Right cardiac atrium (tissue), 5 donors: Measurements from ENCODE around the gene BMPR1B. TPM values are rescaled to one million over a fixed set of nuclear protein-coding genes. Genes with fewer than 3 reads are reported as not detected.

Experiments
- ATAC-seq, 2 donors: fragments of 200-7000 bp; cut with Tn5 transposase; one replicate each; pipeline versions ENCODE4 v1.8.0 to v1.9.1; 2020; ENCODE audit warnings: moderate library complexity in 2 of 2, mild to moderate bottlenecking in 1 of 2
- DNase-seq, 3 donors: peaks; one replicate each; pipeline ENCODE4 v3.0.0-alpha.2; 2020
- H3K27ac ChIP-seq: one replicate; pipeline ENCODE4 v1.5.1; 2013; ENCODE audit warnings: mild to moderate bottlenecking, low read length, control low read depth, moderate library complexity
- H3K27me3 ChIP-seq: one replicate; pipeline ENCODE4 v1.6.1; 2013; ENCODE audit not compliant: control insufficient read depth, insufficient read depth
- H3K4me1 ChIP-seq: one replicate; pipeline ENCODE4 v1.6.1; 2013; ENCODE audit warnings: low read length; ENCODE audit not compliant: control insufficient read depth, insufficient read depth
- H3K4me3 ChIP-seq: one replicate; pipeline ENCODE4 v1.5.1; 2013; ENCODE audit warnings: low read length, control low read depth
- H3K9me3 ChIP-seq: one replicate; pipeline ENCODE4 v1.6.1; 2013; ENCODE audit warnings: low read length; ENCODE audit not compliant: control insufficient read depth
- WGBS: extraction: QIAGEN DNeasy Blood & Tissue Kit; methylation state at CpG from one replicate; pipeline ENCODE4 v1.1.7; 2013; 5-methylcytosine and 5-hydroxymethylcytosine counted together
- intact Hi-C, 4 donors: fragments of 100-400 bp; cut with DNase I; formaldehyde crosslinking; loops; one replicate each; pipeline versions ENCODE4 v1.11.0 to v1.14.0; 2022 to 2023
- polyA plus RNA-seq: library from polyadenylated mRNA; stranded (reverse); fragments of 200-250 nt; gene quantifications from one replicate; pipeline ENCODE4 v1.2.3, GENCODE V29; 2013
- total RNA-seq, 4 donors: library from RNA; stranded (reverse); fragmentation: NEBNext Ultra II Directional; extraction: Animal tissue kit (Norgen Biotek cat#: 25700); gene quantifications; one replicate each; pipeline ENCODE4 v1.2.1, GENCODE V29; 2021
- donor health status: healthy with polysubstance abuse.
- donor health status: DM: no; HTN: yes; CAD: no.
- donor health status: DM: no; HTN: no; CAD: no.
- donor health status: DM: no; HTN: yes; CAD: no; lungs with severe emphysema.
- donor health status: DM: yes; HTN: yes; CAD: no.

Gene BMPR1B
- total and polyA plus RNA-seq, 5 donors, result 0.20 to 1.5 (median 0.88) TPM

DNA sequence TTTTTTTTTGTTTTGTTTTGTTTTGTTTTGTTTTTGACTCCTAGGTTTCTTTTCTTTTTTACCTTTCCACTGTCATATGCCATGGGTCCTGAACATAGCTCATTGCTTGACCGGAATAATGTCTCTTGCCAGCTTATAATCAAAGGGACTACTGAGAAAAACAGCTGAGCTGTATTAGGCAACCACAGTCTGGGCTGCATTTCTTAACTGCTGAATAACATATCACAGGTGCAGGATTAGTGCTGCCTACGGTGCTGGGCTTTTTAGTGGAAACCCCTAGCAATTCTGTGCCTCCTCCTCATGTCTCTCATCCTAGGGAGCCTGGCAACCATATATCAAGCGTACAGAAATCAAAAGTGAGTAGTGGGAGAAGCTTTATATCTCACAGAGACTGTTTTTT is 333.5 kb downstream of the BMPR1B start:
- Histone ChIP-seq H3K9me3 (no peaks in the 10 kb centered on the region), H3K4me3 (no peak overlapping the region), H3K27ac (no peak overlapping the region), H3K27me3 (no peaks in the 10 kb centered on the region), H3K4me1 (no peaks in the 10 kb centered on the region)
- intact Hi-C loops, result no loop called here
- WGBS, result 75% methylated on average over 3 of the region's 3 CpGs
- ATAC-seq, result no peak
- DNase-seq, result no peak

DNA sequence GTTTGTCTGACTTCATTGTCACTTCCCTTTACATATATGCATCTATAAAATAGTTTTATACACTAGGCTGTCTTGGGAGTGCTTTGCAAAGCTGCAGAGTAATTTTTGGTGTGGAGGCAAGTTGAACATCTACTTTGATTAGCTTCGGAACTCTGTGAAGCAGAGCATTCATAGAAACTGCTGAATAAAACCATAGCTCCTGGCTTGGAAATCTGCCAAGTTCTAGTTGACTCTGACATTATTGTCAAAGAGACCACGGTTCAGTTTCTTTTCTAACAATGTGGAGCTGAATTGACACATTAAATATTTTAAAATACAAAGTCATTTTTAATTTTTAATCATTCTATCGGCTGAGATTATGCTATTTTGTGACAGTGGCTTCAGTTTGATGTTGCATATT is 335.0 kb downstream of the BMPR1B start:
- intact Hi-C loops, result no loop called here
- H3K27ac ChIP-seq, result no peak overlapping the region
- no peaks in the 10 kb centered on the region for H3K9me3 ChIP-seq
- 41% methylated on average over 3 of the region's 3 CpGs for WGBS
- H3K4me1 ChIP-seq, result no peaks in the 10 kb centered on the region
- DNase-seq (no peak), ATAC-seq (no peak)
- no peak overlapping the region for H3K4me3 ChIP-seq
- no peaks in the 10 kb centered on the region for H3K27me3 ChIP-seq

DNA sequence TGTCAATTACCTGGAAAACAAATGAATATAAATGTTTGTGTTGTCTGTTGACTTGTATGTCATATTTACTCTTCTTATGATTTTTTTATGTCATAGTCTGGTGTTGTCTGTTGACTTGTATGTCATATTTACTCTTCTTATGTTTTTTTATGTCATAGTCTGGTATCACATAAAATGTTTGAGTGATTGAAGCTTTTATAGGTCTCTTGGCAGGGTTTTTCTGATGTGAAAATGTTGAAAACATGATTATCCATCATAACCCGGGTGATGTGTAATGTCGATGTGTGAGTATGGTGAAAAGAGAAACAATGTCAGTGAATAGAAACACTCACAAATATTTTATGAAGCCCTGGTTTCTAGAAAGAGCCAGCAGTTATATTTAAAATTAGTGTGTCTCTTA is 335.7 kb downstream of the BMPR1B start:
- intact Hi-C loops, result no loop called here
- no peak overlapping the region for H3K27ac ChIP-seq
- no peaks in the 10 kb centered on the region for H3K4me1 ChIP-seq
- H3K27me3 ChIP-seq, result no peaks in the 10 kb centered on the region
- 93% methylated on average over 2 of the region's 2 CpGs for WGBS
- H3K9me3 ChIP-seq, result no peaks in the 10 kb centered on the region
- DNase-seq, result no peak
- no peak for ATAC-seq
- H3K4me3 ChIP-seq, result no peak overlapping the region

DNA sequence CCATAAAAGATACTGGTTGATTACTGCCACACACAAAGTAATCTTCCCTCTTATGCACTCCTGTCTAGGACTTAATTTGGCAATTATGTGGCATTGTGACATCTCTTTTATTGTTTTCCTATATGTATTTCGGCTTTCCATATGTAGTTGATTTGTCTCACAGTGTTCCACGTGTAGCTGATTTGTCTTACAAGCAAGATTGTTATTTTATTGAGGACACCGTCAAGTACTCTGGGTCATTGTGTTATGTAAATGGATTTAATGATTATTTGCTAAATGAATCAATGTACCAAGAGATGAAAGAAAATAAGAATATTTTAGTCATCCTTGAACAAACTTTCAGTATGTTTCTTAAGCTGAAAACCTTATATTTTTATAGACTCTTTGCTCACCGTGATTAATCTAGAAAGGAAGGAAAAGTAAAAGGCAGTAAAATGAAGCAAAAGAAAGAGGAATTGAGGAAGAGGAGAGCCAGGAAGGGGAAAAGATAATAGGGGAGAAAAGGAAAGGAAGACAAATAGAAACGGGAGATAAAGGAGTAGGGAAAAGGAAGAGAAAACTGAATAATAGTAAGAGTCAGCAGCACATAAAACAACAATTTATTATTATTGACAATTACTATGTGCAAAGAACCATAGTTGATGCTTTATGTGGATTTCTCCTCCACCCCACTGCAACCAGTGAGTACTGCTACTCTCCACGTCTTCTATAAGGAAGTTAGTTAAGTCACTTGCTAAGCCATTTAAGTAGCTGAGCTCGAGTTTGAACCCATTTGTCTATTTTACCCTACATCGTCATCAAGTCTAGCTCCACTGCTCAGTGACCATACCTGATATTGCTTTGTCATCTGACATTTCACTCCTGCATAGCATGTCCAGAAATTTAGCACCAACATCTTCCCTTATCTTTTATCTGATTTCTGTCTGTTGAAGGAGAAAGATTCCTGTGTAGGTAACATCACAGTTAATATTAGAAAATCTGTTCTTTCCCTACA is 336.5 kb downstream of the BMPR1B start:
- ATAC-seq (no peak), DNase-seq (no peak)
- H3K27me3 ChIP-seq, result no peaks in the 10 kb centered on the region
- H3K27ac ChIP-seq, result no peak overlapping the region
- H3K4me3 ChIP-seq, result no peak overlapping the region
- intact Hi-C loops, result no loop called here
- WGBS, result 73% methylated on average over 8 of the region's 8 CpGs
- H3K4me1 ChIP-seq, result no peaks in the 10 kb centered on the region
- no peaks in the 10 kb centered on the region for H3K9me3 ChIP-seq

DNA sequence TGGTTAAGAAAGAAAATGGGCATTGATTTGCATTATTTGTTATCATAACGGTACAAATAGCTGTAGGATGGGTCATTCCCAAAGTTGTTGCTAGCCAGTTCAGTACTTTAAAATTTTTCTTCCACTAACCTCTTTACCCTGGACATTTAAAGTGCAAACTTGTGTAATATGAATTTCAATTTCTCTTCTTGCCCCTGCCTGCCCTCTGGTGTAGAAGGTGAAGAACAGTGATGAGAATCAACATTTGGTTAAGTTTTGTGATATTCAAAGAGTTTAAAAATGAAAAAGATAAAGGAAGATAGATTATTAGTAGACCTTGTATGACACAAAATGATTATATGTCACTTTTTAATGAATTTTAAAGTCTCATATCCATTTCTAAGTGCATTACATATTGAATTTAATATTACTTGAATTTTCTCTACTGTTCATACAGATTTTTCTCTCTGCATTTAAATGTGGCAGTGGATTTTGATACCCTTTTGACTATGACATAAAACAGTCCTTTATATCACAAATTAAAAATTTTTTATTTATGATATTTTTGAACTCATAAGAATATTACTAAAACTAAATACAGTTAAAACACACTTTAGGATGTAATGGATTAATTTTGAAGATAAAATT is 337.7 kb downstream of the BMPR1B start:
- no peak overlapping the region for H3K4me3 ChIP-seq
- no peak for ATAC-seq

DNA sequence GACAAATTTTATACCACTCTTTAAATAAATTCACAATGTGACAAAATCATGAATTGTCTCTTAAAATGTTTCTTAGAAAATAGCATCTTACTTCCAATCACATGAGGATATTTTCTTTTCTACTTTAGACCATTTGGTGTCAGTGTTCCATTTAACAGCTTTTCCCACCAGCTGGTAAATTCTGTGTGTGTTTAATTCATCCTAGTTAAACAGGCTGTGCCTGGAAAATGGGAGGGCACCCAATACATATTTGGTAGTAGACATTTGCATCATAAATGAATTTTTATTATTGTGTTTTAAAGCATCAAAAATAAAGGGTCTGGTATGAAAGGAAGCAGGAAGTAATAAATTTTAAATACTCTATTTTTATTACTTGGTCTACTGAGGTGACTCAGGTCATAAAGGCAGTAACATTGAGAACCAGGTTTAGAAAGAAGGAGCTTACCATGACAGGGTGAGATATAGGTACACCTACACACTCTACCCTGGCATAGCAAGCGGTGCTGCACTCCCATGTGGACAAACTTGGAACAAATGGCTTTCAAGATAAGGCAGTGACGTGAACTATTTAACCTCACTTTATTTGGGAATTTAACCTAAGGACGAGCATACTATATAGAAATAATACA is 344.5 kb downstream of the BMPR1B start:
- H3K4me3 ChIP-seq, result no peak overlapping the region
- ATAC-seq, result no peak
- 61% methylated on average over 3 of the region's 3 CpGs for WGBS
- no peaks in the 10 kb centered on the region for H3K4me1 ChIP-seq
- intact Hi-C loops, result no loop called here
- H3K9me3 ChIP-seq, result no peaks in the 10 kb centered on the region
- H3K27ac ChIP-seq, result no peak overlapping the region
- DNase-seq, result no peak
- no peaks in the 10 kb centered on the region for H3K27me3 ChIP-seq

More for the DNA sequence above, 337.7 kb downstream of the BMPR1B start:
- DNase-seq, result no peak
- no peaks in the 10 kb centered on the region for H3K9me3 ChIP-seq
- no peaks in the 10 kb centered on the region for H3K4me1 ChIP-seq
- no peaks in the 10 kb centered on the region for H3K27me3 ChIP-seq
- intact Hi-C loops, result no loop called here
- H3K27ac ChIP-seq, result no peak overlapping the region
- 41% methylated on average over 1 of the region's 1 CpG for WGBS

DNA sequence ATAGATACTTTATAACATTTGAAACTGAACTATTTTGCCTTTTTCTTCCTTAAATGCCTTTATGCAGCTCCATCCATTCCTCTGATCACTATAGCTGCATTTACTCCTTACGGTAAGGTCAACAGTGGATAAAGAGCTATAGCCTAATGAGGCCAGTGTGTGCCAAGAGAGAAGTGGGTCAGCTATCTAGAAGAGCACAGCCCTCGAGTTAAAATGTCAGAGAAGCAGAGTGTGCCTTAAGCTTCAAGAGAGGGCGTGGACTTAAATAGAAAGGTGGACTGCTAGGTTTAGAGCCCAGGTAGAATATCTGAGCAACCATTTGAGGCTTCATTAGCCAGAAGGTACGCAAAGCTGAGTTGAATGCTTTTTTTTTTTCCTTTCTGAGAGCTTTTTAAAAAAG is 347.4 kb downstream of the BMPR1B start:
- ATAC-seq (peak in 1 of 2 donors; percentile 67), DNase-seq (no peak)
- intact Hi-C loops, result no loop called here
- Histone ChIP-seq H3K4me3 (no peak overlapping the region), H3K27ac (no peak overlapping the region), H3K9me3 (no peaks in the 10 kb centered on the region), H3K4me1 (no peaks in the 10 kb centered on the region), H3K27me3 (no peaks in the 10 kb centered on the region)
- WGBS, result 63% methylated on average over 4 of the region's 4 CpGs

DNA sequence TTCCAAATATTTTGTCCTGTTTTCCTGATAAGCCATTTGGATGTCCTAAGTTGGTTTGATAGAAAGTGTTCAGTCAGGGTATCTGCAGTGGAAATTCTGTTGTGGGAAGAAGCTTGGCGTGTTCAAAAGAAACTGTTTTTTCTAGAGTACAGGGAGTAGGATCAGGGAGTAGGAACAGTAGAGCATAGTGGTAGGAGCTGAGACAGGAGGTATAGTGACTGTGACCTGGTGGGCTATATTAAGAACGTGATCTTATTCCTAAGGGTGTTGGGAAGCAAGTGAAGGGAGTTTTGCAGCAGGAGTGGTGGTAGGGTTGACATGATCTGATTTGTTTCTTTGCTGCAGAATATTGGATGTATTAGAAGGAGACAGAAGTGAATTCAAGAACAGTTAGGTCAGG is 348.2 kb downstream of the BMPR1B start:
- WGBS, result 58% methylated on average over 2 of the region's 2 CpGs
- ATAC-seq, result peak in 1 of 2 donors; percentile 60
- H3K9me3 ChIP-seq, result no peaks in the 10 kb centered on the region

DNA sequence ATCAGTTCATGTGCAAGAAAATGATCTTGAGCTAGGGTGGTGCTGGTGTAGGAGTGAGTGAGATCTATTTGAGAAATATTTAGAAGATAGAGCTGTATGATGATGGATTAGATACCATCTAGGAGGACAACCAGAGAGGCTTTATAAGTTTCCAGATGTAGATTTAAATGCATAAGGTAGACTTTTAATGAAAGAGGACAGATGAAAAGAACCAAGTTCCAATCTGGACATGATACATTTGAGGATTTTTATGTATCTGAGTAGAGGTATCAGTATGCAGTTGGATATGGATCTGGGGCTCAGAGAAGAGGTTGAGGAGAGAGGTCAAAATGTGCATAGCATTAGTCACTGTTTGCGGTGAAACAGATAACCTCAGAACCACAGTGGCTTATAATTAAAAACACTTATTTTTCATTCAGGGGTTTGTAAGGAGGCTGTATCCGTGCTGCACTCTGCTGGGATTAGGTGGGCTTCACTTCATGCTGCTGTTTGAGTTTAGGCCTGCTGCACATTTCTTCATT is 348.7 kb downstream of the BMPR1B start:
- ATAC-seq (no peak), DNase-seq (no peak)
- Histone ChIP-seq H3K9me3 (no peaks in the 10 kb centered on the region), H3K4me1 (no peaks in the 10 kb centered on the region), H3K27ac (no peak overlapping the region), H3K4me3 (no peak overlapping the region), H3K27me3 (no peaks in the 10 kb centered on the region)
- WGBS, result 91% methylated on average over 2 of the region's 2 CpGs
- intact Hi-C loops, result no loop called here

More for the DNA sequence above, 348.2 kb downstream of the BMPR1B start:
- Histone ChIP-seq H3K4me1 (no peaks in the 10 kb centered on the region), H3K27me3 (no peaks in the 10 kb centered on the region), H3K4me3 (no peak overlapping the region), H3K27ac (no peak overlapping the region)
- intact Hi-C loops, result no loop called here
- no peak for DNase-seq

DNA sequence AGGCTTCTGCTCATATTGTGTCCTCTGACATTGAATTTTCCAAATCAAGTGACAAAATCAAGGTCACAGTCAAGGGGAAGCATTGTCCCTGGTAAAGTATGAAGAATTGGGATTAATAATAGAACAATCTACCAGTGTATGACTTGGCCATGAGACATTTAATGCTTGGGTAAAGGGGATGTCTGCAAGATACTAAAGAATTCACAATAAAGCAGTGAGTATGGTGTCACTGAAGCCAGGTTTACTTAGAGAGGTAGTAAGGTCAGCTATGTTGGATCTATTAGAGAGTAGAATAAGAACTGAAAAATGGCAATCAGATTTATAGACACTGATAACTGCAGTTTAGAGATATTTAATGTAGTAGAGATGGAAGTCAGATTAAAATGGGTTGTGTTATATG is 349.2 kb downstream of the BMPR1B start:
- H3K4me3 ChIP-seq, result no peak overlapping the region
- H3K27me3 ChIP-seq, result no peaks in the 10 kb centered on the region
- no peaks in the 10 kb centered on the region for H3K4me1 ChIP-seq
- DNase-seq (no peak), ATAC-seq (no peak)
- H3K27ac ChIP-seq, result no peak overlapping the region
- intact Hi-C loops, result no loop called here
- no peaks in the 10 kb centered on the region for H3K9me3 ChIP-seq

DNA sequence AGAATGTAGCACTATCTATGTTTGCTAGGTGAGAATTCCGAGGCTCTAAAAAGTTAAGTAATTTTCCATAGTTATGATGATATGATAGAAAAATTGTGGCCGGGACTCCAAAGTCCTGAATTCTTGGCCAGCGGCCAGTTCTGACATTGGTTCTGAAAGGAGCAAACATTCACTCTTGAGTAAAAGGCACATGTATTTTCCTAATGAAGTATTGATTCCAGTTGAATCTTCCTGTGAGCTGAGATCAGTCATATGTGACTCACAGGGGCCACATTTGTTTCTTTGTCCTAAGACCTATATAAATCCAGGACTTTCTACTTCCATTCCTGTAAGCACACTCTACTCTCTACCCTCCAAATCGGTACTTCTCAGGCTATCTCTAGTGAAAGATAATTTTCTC is 349.9 kb downstream of the BMPR1B start:
- Histone ChIP-seq H3K27me3 (no peaks in the 10 kb centered on the region), H3K4me3 (no peak overlapping the region), H3K9me3 (no peaks in the 10 kb centered on the region), H3K27ac (no peak overlapping the region), H3K4me1 (no peaks in the 10 kb centered on the region)
- ATAC-seq, result no peak
- DNase-seq, result peak in 2 of 3 donors; percentile 20 to 41
- 61% methylated on average over 4 of the region's 4 CpGs for WGBS
- intact Hi-C loops, result no loop called here
